ENCODE measurements around the gene JKAMP.

JKAMP gene

DNA sequence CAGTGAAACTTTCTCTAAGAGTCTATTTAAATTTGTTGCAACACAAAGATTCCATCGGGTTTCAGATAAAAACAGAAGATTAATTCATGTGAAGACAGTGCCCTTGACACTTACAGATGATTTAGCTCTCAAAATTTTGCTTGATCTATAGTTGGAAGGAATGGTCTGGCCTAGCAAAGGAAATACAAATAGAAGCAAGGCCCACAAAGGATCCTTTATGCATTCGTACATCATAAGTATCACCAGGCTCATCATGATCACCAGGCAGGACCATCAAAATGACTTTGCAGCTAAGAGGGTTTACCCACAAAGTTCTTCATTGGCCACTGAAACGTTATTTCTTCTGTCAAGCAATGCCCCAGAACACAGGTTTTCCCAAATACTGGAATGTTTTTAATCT is 24.8 kb downstream of the JKAMP start:
- H3K9me3 ChIP-seq (ENCODE audit: insufficient read depth, low read depth, low read length), result peaks cover 4% of the 10 kb centered on the region; the same call in 1 of the 2 replicates
- peaks cover 6% of the 10 kb centered on the region; the same call in 1 of the 2 replicates for H3K4me1 ChIP-seq (ENCODE audit: insufficient read depth, low read length)
- H3K36me3 ChIP-seq (ENCODE audit: insufficient read depth, low read length), result peaks cover 9% of the 10 kb centered on the region
- no peak overlapping the region for H3K4me3 ChIP-seq (ENCODE audit: low read length)
- no peak overlapping the region for H3K27ac ChIP-seq (ENCODE audit: low read depth, low read length)
- H3K27me3 ChIP-seq (ENCODE audit: insufficient read depth, low read length), result no peaks in the 10 kb centered on the region
- no peak overlapping the region for H3K9ac ChIP-seq (ENCODE audit: low read depth, low read length)
- WGBS, result 92% methylated on average over 3 of the region's 3 CpGs

GRCh38 chr14:59510001-59510400 is 25.7 kb downstream of the JKAMP start:
- no peak overlapping the region for H3K9ac ChIP-seq (ENCODE audit: low read depth, low read length)
- no peak overlapping the region for H3K4me3 ChIP-seq (ENCODE audit: low read length)
- peaks cover under 1% of the 10 kb centered on the region; the same call in 1 of the 2 replicates for H3K36me3 ChIP-seq (ENCODE audit: insufficient read depth, low read length)
- no peak overlapping the region for H3K27ac ChIP-seq (ENCODE audit: low read depth, low read length)
- 95% methylated on average over 2 of the region's 2 CpGs for WGBS
- H3K9me3 ChIP-seq (ENCODE audit: insufficient read depth, low read depth, low read length), result peaks cover 4% of the 10 kb centered on the region; the same call in 1 of the 2 replicates
- peaks cover 6% of the 10 kb centered on the region; the same call in 1 of the 2 replicates for H3K4me1 ChIP-seq (ENCODE audit: insufficient read depth, low read length)
- no peaks in the 10 kb centered on the region for H3K27me3 ChIP-seq (ENCODE audit: insufficient read depth, low read length)

DNA sequence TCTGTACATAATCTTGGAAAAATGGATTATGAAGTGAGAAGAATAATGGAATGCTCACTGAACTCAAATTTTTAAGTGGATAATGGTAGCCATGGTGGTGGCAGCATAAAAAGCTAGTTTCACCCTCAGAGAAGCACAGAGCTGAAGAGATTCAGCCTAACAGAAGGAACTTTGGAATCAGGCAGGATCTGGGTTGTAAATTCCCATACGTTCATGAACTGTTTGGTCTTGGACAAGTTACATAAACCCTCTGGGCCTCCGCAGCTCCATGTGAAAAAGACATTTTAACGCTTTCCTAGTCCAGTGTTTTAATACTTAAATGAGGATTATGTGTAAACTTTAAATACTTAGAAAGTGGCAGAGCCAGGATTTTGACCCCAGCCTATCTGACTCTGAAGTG is 26.6 kb downstream of the JKAMP start:
- Histone ChIP-seq H3K36me3 (ENCODE audit: insufficient read depth, low read length) (no peaks in the 10 kb centered on the region), H3K4me1 (ENCODE audit: insufficient read depth, low read length) (peaks cover 6% of the 10 kb centered on the region; the same call in 1 of the 2 replicates), H3K27me3 (ENCODE audit: insufficient read depth, low read length) (no peaks in the 10 kb centered on the region), H3K4me3 (ENCODE audit: low read length) (no peak overlapping the region), H3K9ac (ENCODE audit: low read depth, low read length) (no peak overlapping the region), H3K27ac (ENCODE audit: low read depth, low read length) (no peak overlapping the region), H3K9me3 (ENCODE audit: insufficient read depth, low read depth, low read length) (peaks cover 4% of the 10 kb centered on the region; the same call in 1 of the 2 replicates)
- 68% methylated on average over 3 of the region's 3 CpGs for WGBS

GRCh38 chr14:59511916-59512575 is 27.7 kb downstream of the JKAMP start:
- no peak overlapping the region for H3K9ac ChIP-seq (ENCODE audit: low read depth, low read length)
- peaks cover 6% of the 10 kb centered on the region; the same call in 1 of the 2 replicates for H3K4me1 ChIP-seq (ENCODE audit: insufficient read depth, low read length)
- no peaks in the 10 kb centered on the region for H3K27me3 ChIP-seq (ENCODE audit: insufficient read depth, low read length)
- no peak overlapping the region for H3K4me3 ChIP-seq (ENCODE audit: low read length)
- peaks cover 4% of the 10 kb centered on the region; the same call in 1 of the 2 replicates for H3K9me3 ChIP-seq (ENCODE audit: insufficient read depth, low read depth, low read length)
- no peaks in the 10 kb centered on the region for H3K36me3 ChIP-seq (ENCODE audit: insufficient read depth, low read length)
- WGBS, result 81% methylated on average over 4 of the region's 4 CpGs
- H3K27ac ChIP-seq (ENCODE audit: low read depth, low read length), result no peak overlapping the region

DNA sequence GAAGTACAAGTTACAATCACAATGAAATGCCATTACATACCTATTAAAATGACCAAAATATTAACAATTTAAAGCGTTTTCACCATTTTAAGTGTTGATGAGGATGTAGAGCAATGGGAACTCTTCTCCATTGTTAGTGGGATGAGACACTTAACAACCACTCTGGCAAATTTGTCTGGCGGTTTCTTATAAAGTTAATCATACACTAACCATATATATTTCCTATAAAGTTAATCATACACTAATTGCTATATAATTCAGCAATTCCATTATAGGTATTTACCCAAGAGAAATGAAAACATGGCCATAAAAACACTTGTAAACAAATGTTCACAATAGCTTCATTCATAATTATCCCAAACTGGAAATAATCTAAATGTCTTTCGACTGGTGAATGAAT is 35.9 kb downstream of the JKAMP start:
- WGBS, result 67% methylated on average over 1 of the region's 3 CpGs
- no peaks in the 10 kb centered on the region for H3K9me3 ChIP-seq (ENCODE audit: insufficient read depth, low read depth, low read length)
- no peaks in the 10 kb centered on the region for H3K36me3 ChIP-seq (ENCODE audit: insufficient read depth, low read length)

GRCh38 chr14:59529189-59529588 is 44.9 kb downstream of the JKAMP start:
- no peak overlapping the region for H3K9ac ChIP-seq (ENCODE audit: low read depth, low read length)
- H3K4me1 ChIP-seq (ENCODE audit: insufficient read depth, low read length), result no peaks in the 10 kb centered on the region; the same call in 1 of the 2 replicates
- no peaks in the 10 kb centered on the region for H3K27me3 ChIP-seq (ENCODE audit: insufficient read depth, low read length)
- no peak overlapping the region for H3K4me3 ChIP-seq (ENCODE audit: low read length)
- H3K27ac ChIP-seq (ENCODE audit: low read depth, low read length), result no peak overlapping the region
- H3K36me3 ChIP-seq (ENCODE audit: insufficient read depth, low read length), result no peaks in the 10 kb centered on the region
- H3K9me3 ChIP-seq (ENCODE audit: insufficient read depth, low read depth, low read length), result peaks cover 6% of the 10 kb centered on the region; the same call in 1 of the 2 replicates
- WGBS, result 84% methylated on average over 2 of the region's 2 CpGs

More for the DNA sequence above, 35.9 kb downstream of the JKAMP start:
- Histone ChIP-seq H3K9ac (ENCODE audit: low read depth, low read length) (no peak overlapping the region), H3K4me1 (ENCODE audit: insufficient read depth, low read length) (no peaks in the 10 kb centered on the region), H3K27ac (ENCODE audit: low read depth, low read length) (no peak overlapping the region), H3K27me3 (ENCODE audit: insufficient read depth, low read length) (no peaks in the 10 kb centered on the region), H3K4me3 (ENCODE audit: low read length) (no peak overlapping the region)

DNA sequence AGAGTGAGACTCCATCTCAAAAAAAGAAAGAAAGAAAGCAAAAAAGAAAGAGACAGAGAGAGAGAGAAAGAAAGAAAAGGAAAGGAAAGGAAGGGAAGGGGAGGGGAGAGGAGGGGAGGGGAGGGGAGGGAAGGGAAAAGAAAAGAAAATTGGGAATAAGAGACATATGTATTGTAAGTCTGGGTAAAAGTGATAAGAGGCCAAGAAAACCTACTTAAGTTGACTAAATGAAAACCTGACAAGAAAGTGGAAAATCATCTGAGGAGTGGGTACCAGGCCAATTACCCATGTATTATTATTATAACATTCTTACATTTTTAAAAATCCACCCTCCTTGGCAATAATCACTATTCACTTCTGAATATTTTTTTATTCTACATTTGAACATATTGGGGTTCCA is 46.0 kb downstream of the JKAMP start:
- peaks cover 6% of the 10 kb centered on the region; the same call in 1 of the 2 replicates for H3K9me3 ChIP-seq (ENCODE audit: insufficient read depth, low read depth, low read length)
- no peaks in the 10 kb centered on the region for H3K27me3 ChIP-seq (ENCODE audit: insufficient read depth, low read length)
- H3K27ac ChIP-seq (ENCODE audit: low read depth, low read length), result no peak overlapping the region
- H3K9ac ChIP-seq (ENCODE audit: low read depth, low read length), result no peak overlapping the region
- no peaks in the 10 kb centered on the region; the same call in 1 of the 2 replicates for H3K4me1 ChIP-seq (ENCODE audit: insufficient read depth, low read length)
- no peaks in the 10 kb centered on the region for H3K36me3 ChIP-seq (ENCODE audit: insufficient read depth, low read length)
- H3K4me3 ChIP-seq (ENCODE audit: low read length), result no peak overlapping the region

GRCh38 chr14:59532419-59532818 is 48.1 kb downstream of the JKAMP start:
- H3K27me3 ChIP-seq (ENCODE audit: insufficient read depth, low read length), result no peaks in the 10 kb centered on the region
- peaks cover 6% of the 10 kb centered on the region; the same call in 1 of the 2 replicates for H3K9me3 ChIP-seq (ENCODE audit: insufficient read depth, low read depth, low read length)
- WGBS, result 96% methylated on average over 1 of the region's 1 CpG
- H3K9ac ChIP-seq (ENCODE audit: low read depth, low read length), result no peak overlapping the region
- H3K4me1 ChIP-seq (ENCODE audit: insufficient read depth, low read length), result no peaks in the 10 kb centered on the region; the same call in 1 of the 2 replicates
- H3K4me3 ChIP-seq (ENCODE audit: low read length), result no peak overlapping the region
- H3K36me3 ChIP-seq (ENCODE audit: insufficient read depth, low read length), result no peaks in the 10 kb centered on the region
- H3K27ac ChIP-seq (ENCODE audit: low read depth, low read length), result no peak overlapping the region

- H3K4me1 ChIP-seq (ENCODE audit: insufficient read depth, low read length), result no peaks in the 10 kb centered on the region; the same call in 1 of the 2 replicates
- 98% methylated on average over 6 of the region's 7 CpGs for WGBS
Measured at GRCh38 chr14:59534361-59534987, 50.2 kb downstream of the JKAMP start.

GRCh38 chr14:59537476-59537875 is 53.2 kb downstream of the JKAMP start:
- H3K9me3 ChIP-seq (ENCODE audit: insufficient read depth, low read depth, low read length), result no peaks in the 10 kb centered on the region
- no peak overlapping the region for H3K4me3 ChIP-seq (ENCODE audit: low read length)
- H3K36me3 ChIP-seq (ENCODE audit: insufficient read depth, low read length), result no peaks in the 10 kb centered on the region
- H3K27me3 ChIP-seq (ENCODE audit: insufficient read depth, low read length), result no peaks in the 10 kb centered on the region
- no peak overlapping the region for H3K9ac ChIP-seq (ENCODE audit: low read depth, low read length)
- no peak overlapping the region for H3K27ac ChIP-seq (ENCODE audit: low read depth, low read length)
- WGBS, result 100% methylated on average over 1 of the region's 1 CpG
- H3K4me1 ChIP-seq (ENCODE audit: insufficient read depth, low read length), result no peaks in the 10 kb centered on the region

More at GRCh38 chr14:59534361-59534987, 50.2 kb downstream of the JKAMP start:
- no peak overlapping the region for H3K27ac ChIP-seq (ENCODE audit: low read depth, low read length)
- no peaks in the 10 kb centered on the region for H3K27me3 ChIP-seq (ENCODE audit: insufficient read depth, low read length)
- no peaks in the 10 kb centered on the region for H3K9me3 ChIP-seq (ENCODE audit: insufficient read depth, low read depth, low read length)
- H3K36me3 ChIP-seq (ENCODE audit: insufficient read depth, low read length), result no peaks in the 10 kb centered on the region
- H3K9ac ChIP-seq (ENCODE audit: low read depth, low read length), result no peak overlapping the region
- H3K4me3 ChIP-seq (ENCODE audit: low read length), result no peak overlapping the region

GRCh38 chr14:59538936-59539335 is 54.6 kb downstream of the JKAMP start:
- WGBS, result 92% methylated on average over 3 of the region's 4 CpGs

More at GRCh38 chr14:59538936-59539335, 54.6 kb downstream of the JKAMP start:
- H3K9me3 ChIP-seq (ENCODE audit: insufficient read depth, low read depth, low read length), result no peaks in the 10 kb centered on the region
- H3K27ac ChIP-seq (ENCODE audit: low read depth, low read length), result no peak overlapping the region
- H3K4me1 ChIP-seq (ENCODE audit: insufficient read depth, low read length), result no peaks in the 10 kb centered on the region; the same call in 1 of the 2 replicates
- no peaks in the 10 kb centered on the region for H3K27me3 ChIP-seq (ENCODE audit: insufficient read depth, low read length)
- no peak overlapping the region for H3K9ac ChIP-seq (ENCODE audit: low read depth, low read length)
- H3K36me3 ChIP-seq (ENCODE audit: insufficient read depth, low read length), result no peaks in the 10 kb centered on the region
- H3K4me3 ChIP-seq (ENCODE audit: low read length), result no peak overlapping the region
